ENCODE data around the gene TBX4.

Gene TBX4

DNA sequence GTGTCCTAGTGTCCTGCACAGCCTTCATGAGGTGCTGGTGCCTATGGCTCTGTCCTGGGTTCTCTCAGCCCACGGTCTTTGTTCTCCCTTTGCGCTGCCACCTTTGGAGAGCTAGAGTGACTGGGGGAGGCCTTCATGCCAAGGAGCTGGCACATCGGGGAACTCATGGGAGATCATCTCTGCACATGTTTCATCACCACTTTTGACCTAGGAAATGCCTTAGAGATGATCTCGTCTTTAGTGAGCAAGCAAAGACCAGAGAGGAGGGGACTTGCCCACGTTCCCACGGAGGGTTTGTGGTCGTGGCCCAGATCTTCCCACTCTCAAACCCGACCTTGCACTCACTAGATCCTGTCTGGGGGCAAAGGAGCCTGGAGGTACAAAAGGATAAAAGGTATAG, 23.5 kb downstream of the TBX4 start:
- no peak overlapping the region for H3K4me3 ChIP-seq (ENCODE audit: low read length, poor library complexity, severe bottlenecking)
- no peaks in the 10 kb centered on the region for H3K9me2 ChIP-seq (replicated peaks; ENCODE audit: low read depth, low read length)
- no peaks in the 10 kb centered on the region for H3K4me1 ChIP-seq (ENCODE audit: insufficient read depth, low read length, poor library complexity, severe bottlenecking)
- no peak overlapping the region for H3K9ac ChIP-seq (ENCODE audit: low read depth, low read length, poor library complexity, severe bottlenecking)
- no peaks in the 10 kb centered on the region for H3F3A ChIP-seq (ENCODE audit: low read depth)
- no peak overlapping the region for H3K4me2 ChIP-seq (ENCODE audit: low read depth, low read length, poor library complexity, severe bottlenecking)
- no peaks in the 10 kb centered on the region for H3K36me3 ChIP-seq (ENCODE audit: insufficient read depth, low read length)
- no peaks in the 10 kb centered on the region for H3K79me2 ChIP-seq (ENCODE audit: insufficient read depth, low read length)
- H4K20me1 ChIP-seq (ENCODE audit: insufficient read depth, low read length, poor library complexity, severe bottlenecking), result no peaks in the 10 kb centered on the region
- H3K27me3 ChIP-seq (ENCODE audit: insufficient read depth, low read length, poor library complexity, severe bottlenecking), result no peaks in the 10 kb centered on the region
- H3K9me3 ChIP-seq (ENCODE audit: insufficient read depth, low read depth, low read length), result no peaks in the 10 kb centered on the region
- TF ChIP-seq, protein P1, sequence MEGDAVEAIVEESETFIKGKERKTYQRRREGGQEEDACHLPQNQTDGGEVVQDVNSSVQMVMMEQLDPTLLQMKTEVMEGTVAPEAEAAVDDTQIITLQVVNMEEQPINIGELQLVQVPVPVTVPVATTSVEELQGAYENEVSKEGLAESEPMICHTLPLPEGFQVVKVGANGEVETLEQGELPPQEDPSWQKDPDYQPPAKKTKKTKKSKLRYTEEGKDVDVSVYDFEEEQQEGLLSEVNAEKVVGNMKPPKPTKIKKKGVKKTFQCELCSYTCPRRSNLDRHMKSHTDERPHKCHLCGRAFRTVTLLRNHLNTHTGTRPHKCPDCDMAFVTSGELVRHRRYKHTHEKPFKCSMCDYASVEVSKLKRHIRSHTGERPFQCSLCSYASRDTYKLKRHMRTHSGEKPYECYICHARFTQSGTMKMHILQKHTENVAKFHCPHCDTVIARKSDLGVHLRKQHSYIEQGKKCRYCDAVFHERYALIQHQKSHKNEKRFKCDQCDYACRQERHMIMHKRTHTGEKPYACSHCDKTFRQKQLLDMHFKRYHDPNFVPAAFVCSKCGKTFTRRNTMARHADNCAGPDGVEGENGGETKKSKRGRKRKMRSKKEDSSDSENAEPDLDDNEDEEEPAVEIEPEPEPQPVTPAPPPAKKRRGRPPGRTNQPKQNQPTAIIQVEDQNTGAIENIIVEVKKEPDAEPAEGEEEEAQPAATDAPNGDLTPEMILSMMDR (conservative IDR thresholded peaks at IDR 0.05; ENCODE audit: low read length), result no peak
- TF ChIP-seq EZH2phosphoT487 (IDR thresholded peaks at IDR 0.05; ENCODE audit: borderline replicate concordance), result no peak
- no peak overlapping the region for H2AFZ ChIP-seq (ENCODE audit: low read length)

DNA sequence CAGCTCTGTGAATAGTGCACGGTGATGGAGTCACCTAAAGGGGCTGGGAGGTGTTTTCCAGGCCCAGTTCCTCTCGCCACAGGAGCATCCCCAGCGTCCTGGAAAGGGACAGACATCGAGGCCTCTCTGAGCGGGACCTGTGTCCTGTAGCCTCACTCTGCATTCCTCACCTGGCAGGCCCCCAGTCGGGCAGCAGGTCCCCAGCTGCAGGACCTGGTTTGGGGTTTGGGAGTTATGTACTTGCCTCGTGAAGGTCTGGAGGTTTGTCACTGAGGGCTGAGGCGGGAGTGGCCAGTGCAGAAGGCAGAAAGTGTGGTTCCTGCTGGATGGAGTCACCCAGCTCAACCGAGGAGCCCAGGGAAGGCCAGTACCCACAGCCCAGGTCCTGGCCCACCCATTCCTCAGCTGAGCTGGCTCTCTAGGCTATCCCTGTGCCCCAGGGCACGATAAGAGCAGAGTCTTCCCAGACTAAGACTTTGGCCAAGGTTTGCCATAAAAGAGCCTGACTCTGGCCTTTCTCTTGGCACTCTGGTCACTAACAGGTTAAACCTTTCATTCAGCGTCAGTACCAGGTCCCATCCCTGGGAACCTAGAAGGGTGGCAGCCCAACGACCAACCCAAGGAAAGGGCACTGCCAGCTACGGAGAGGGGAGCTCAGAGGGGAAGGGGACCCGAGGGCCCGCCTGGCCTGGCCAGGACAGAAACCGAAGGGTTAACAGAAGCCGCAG, 24.4 kb downstream of the TBX4 start:
- Histone ChIP-seq H3K4me1 (ENCODE audit: insufficient read depth, low read length, poor library complexity, severe bottlenecking) (no peaks in the 10 kb centered on the region), H2AFZ (ENCODE audit: low read length) (no peak overlapping the region), H3F3A (ENCODE audit: low read depth) (no peaks in the 10 kb centered on the region), H3K9me2 (replicated peaks; ENCODE audit: low read depth, low read length) (no peaks in the 10 kb centered on the region), H3K79me2 (ENCODE audit: insufficient read depth, low read length) (no peaks in the 10 kb centered on the region), H4K20me1 (ENCODE audit: insufficient read depth, low read length, poor library complexity, severe bottlenecking) (no peaks in the 10 kb centered on the region), H3K27me3 (ENCODE audit: insufficient read depth, low read length, poor library complexity, severe bottlenecking) (no peaks in the 10 kb centered on the region), H3K36me3 (ENCODE audit: insufficient read depth, low read length) (no peaks in the 10 kb centered on the region), H3K4me2 (ENCODE audit: low read depth, low read length, poor library complexity, severe bottlenecking) (no peak overlapping the region), H3K9me3 (ENCODE audit: insufficient read depth, low read depth, low read length) (no peaks in the 10 kb centered on the region), H3K9ac (ENCODE audit: low read depth, low read length, poor library complexity, severe bottlenecking) (no peak overlapping the region), H3K4me3 (ENCODE audit: low read length, poor library complexity, severe bottlenecking) (no peak overlapping the region)
- TF ChIP-seq EZH2phosphoT487 (IDR thresholded peaks at IDR 0.05; ENCODE audit: borderline replicate concordance), result no peak
- TF ChIP-seq, protein P1 (conservative IDR thresholded peaks at IDR 0.05; ENCODE audit: low read length), result no peak

DNA sequence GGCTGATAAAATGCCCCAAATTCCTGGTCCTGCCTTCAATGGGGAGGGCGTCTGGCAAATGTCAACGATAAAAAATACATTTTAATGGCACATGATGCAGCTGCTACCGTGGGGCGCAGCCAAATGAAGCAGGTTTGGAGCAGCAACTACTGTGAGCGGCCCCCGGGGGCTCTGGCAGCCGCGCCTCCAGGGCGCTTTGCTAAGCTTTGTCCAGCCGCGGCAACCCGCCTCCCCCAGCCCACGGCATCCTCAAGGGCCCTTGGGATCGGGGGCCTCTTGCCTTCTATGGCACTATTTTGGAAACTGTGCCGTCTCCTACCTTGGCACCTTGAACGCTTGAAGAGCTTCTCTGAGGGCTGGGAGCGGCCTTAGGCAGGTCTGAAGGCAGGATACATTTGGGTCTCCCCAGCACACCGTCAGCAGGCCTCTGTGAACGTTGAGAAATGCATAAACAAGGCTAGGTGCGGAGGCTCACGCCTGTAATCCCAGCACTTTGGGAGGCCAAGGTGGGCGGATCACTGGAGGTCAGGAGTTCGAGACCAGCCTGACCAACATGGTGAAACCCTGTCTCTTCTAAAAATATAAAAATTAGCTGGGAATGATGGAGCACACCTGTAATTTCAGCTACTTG, 25.1 kb downstream of the TBX4 start:
- Histone ChIP-seq H3K4me2 (ENCODE audit: low read depth, low read length, poor library complexity, severe bottlenecking) (no peak overlapping the region), H2AFZ (ENCODE audit: low read length) (no peak overlapping the region), H3K79me2 (ENCODE audit: insufficient read depth, low read length) (no peaks in the 10 kb centered on the region), H3K4me1 (ENCODE audit: insufficient read depth, low read length, poor library complexity, severe bottlenecking) (no peaks in the 10 kb centered on the region), H4K20me1 (ENCODE audit: insufficient read depth, low read length, poor library complexity, severe bottlenecking) (no peaks in the 10 kb centered on the region), H3K4me3 (ENCODE audit: low read length, poor library complexity, severe bottlenecking) (no peak overlapping the region), H3F3A (ENCODE audit: low read depth) (no peaks in the 10 kb centered on the region), H3K27me3 (ENCODE audit: insufficient read depth, low read length, poor library complexity, severe bottlenecking) (no peaks in the 10 kb centered on the region), H3K9ac (ENCODE audit: low read depth, low read length, poor library complexity, severe bottlenecking) (no peak overlapping the region), H3K9me2 (replicated peaks; ENCODE audit: low read depth, low read length) (no peaks in the 10 kb centered on the region), H3K36me3 (ENCODE audit: insufficient read depth, low read length) (no peaks in the 10 kb centered on the region), H3K9me3 (ENCODE audit: insufficient read depth, low read depth, low read length) (no peaks in the 10 kb centered on the region)
- TF ChIP-seq, protein P1 (conservative IDR thresholded peaks at IDR 0.05; ENCODE audit: low read length), result no peak
- TF ChIP-seq EZH2phosphoT487 (IDR thresholded peaks at IDR 0.05; ENCODE audit: borderline replicate concordance), result no peak
